Renal pelvis (tissue), 4 donors: Measurements from ENCODE around the gene BYSL. TPM values are rescaled to one million over a fixed set of nuclear protein-coding genes. Genes with fewer than 3 reads are reported as not detected.

Experiments used
- DNase-seq: peaks from one replicate; pipeline ENCODE4 v3.0.0-alpha.2; 2013
- polyA plus RNA-seq, 3 donors: library from polyadenylated mRNA; unstranded; fragments of 120-200 nt; gene quantifications; one replicate each; pipeline ENCODE4 v1.2.1, GENCODE V29; 2013; ENCODE audit not compliant: insufficient read length in 3 of 3

BYSL gene
- polyA plus RNA-seq, 3 donors = 27.9 to 34.0 (median 29.4) TPM

GRCh38 chr6:41900861-41901260 is 20.4 kb upstream of the BYSL start:
- no peak for DNase-seq

- no peak for DNase-seq
Measured at GRCh38 chr6:41901882-41902519, 19.3 kb upstream of the BYSL start.

DNA sequence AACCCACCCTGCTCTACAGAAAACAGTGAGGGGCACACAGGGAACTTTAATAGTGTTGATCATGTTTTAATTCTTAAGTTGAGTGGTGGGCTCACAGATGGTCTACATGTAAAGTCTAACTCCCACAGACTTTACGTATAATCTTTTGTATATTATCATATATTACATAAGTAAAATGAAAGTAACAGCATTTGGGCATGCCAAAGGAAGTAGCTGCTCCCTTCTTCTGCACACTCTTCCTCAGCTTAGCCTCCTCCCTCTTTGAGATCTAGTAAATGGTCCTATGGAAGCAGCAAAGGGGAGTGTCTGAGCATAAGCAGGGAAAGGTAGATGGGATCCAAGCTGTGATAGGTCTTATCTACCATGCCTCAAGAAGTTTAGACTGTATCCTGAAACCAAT is 11.6 kb upstream of the BYSL start:
- DNase-seq = no peak

DNA sequence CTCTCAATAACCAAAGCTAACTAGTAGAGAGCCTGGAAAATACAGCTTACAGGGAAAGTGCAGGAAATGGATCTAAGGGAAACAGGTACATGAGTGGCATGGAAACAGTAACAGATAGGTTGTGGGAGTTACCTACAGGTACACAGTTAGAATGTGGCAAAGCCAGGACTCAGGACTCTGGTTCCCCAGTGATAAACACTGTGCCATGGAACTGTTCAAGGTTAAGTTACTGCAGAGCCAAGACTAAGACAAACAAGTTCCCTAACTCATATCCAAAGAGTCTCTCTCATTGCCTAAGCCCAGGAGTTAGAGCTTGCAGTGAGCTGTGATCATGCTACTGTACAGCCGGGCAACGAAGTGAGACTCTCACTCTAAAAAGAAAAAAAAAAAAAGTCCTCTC is 7.0 kb upstream of the BYSL start:
- DNase-seq = no peak

DNA sequence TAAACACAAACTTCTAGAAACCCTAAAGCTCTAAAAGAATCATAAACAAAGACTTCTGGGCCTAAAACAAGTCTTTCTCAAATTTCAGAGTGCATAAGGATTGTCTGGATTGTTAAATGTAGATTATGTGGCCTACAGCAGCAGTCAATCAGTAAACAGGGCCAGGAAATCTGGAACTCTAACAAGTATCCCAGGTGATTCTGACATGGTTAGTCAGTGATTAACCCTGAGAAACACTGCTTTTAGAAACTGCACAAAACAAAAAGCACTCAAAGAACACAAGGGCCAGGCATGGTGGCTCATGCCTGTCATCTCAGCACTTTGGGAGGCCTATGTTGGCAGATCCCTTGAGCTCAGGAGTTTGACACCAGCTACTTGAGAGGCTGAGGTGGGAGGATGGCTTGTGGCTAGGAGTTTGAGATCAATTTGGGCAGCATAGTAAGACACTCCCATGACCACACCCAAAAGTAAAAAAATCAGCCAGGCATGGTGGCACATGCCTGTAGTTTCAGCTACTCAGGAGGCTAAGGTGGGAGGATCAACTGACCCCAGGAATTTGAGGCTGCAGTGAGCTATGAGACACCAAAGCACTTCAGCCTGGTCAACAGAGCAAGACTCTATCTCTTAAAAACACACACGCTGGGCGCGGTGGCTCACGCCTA is 6.3 kb upstream of the BYSL start:
- no peak for DNase-seq

DNA sequence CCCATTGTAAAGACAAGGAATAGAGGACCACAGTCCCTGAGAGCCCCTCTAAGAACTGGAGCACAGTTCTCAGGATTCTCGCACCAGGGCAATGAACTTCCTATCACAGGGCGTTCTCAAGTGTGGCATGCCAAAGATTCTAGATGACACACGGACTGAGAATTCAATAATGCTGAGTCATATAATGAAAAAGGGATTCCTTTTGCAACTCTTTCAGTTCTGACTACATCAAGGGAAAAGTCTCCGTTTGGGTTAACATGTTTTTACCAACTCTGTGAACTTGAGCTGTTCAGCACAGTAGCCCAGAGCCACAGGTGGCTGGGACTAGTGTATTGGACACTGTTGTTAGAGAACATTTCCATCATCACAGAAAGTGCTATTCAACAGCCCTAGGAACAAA is 3.8 kb upstream of the BYSL start:
- no peak for DNase-seq

DNA sequence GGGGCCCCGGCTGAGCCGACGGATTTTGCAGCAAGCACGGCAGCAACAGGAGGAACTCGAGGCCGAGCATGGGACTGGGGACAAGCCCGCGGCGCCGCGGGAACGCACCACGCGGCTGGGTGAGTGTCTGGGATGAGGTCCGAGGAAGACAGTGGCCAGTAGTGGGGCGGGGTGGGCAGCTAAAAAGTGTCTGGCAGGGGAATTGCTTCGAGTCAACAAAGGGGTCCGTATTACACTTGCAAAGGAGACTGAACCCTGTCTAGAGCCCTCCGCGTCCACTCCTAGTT is 356 bp downstream of the BYSL start:
- DNase-seq = no peak

- no peak for DNase-seq
Measured at GRCh38 chr6:41922154-41922553, 855 bp downstream of the BYSL start.

- DNase-seq = no peak
Measured at GRCh38 chr6:41927253-41927652, 6.0 kb downstream of the BYSL start.

- no peak for DNase-seq
Measured at GRCh38 chr6:41929924-41930323, 8.6 kb downstream of the BYSL start.

DNA sequence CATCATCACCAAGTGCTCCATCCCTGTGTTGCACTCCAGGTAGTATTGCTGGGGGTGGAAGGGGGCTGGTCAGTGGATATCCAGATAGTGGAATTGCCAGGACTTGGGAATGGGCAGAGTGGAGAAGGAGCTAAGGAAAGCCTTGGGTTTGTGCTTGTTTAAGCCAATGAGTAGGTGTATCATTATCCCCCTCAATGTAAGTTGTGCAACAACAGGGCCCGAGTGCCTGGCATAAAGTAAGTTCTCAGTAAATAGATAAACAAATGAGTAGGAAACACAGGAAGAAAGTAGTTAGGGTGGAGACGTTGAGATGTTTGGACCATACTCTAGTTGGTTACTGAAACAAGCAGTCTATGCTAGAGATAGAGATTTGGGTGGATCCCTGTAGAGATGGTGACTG is 10.5 kb downstream of the BYSL start:
- no peak for DNase-seq

GRCh38 chr6:41932378-41932777 is 11.1 kb downstream of the BYSL start:
- DNase-seq = no peak

DNA sequence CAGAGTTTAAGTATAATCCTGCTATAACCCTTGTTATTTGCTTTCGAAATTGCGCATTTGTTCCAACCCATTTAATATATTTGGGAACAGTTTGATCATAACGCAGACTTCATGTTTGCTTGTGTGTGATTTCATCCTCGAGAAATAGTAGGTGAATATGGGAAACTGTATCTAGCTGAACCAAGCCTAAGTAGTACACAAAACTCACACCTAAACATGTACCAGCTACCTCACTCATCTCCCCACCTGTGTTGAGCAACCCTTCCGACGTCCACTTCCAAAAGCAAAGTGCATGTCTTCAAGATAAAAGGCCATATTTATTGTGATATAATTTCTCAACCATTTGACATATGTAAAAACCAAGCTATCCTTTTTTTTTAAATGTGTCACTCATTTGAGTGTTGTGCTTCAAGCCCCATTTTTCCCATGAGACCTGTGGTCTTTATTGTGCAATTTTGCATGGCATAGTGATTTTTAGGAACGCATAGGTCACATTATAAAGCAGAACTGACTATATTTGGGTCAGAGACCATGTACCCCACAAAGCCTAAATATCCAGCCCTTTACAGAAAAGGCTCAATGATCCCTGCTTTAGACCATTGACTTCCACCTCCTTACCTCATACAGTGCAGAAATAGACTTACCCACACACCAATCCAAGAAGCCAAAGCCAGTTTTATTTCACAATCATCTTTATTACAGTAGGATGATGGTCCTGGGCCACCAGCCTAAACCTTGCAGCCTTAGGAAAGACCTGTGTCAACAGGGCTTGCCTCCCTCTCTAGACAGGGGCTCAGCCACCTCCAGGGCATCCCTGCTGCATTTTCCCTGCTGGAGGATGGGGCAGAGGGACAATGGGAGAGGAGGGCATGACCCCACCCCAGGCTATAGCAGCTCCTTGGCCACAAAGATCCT is 13.2 kb downstream of the BYSL start:
- DNase-seq = no peak

DNA sequence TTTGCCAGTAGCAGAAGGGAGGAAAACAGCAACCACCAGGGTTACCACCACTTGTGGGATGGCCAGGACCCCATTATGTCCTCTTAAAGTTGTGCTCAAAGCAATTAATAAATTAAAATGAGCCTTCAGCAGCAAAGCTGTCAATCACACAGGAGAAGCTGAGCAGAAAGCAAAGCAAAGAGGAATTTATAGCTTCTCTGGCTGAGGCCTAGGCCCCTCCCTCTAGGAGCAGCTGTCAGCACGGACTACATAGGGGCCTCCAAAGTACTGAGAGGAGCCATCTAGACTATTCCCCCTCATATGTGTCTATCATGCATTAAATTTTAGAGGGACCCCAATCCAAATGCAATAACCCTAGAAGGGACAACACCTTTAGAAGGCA is 13.9 kb downstream of the BYSL start:
- no peak for DNase-seq

- DNase-seq = no peak
Measured at GRCh38 chr6:41935685-41936072, 14.4 kb downstream of the BYSL start.

DNA sequence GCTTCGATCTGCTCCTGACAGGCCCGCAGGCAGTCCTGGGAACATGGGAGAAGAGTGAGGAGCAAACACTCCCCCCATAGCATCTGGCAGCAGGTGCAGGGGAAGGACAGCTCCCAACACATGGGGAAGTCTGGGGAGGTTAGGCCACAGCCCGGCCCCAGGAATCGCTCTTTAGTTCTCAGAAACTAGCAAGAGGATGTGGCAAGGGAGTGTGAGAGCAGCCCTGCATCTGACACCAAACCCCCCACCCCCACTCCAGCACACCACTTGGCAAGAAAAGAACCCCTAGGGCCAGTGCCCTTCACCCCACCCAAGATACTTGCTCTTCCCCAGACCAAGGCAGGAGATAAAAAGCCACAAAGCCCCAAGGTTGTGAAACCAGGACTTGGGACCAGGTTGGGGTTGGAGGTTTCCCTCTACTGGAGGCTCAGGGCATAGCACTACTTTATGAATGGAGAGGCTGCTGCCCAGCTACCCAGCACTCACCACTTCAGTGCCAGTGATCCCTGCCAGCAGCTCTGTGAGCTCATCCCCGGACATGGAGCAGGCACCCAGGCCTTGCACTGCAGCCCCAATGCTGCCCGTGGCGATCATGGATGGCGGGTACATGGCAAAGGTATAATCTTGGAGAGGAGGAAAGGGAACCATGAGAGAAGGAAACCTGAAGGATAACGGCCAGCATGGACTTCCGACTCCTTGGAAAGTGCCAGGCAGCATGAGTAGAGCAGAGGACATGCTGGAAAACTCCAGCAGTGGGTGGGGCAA is 15.0 kb downstream of the BYSL start:
- no peak for DNase-seq

DNA sequence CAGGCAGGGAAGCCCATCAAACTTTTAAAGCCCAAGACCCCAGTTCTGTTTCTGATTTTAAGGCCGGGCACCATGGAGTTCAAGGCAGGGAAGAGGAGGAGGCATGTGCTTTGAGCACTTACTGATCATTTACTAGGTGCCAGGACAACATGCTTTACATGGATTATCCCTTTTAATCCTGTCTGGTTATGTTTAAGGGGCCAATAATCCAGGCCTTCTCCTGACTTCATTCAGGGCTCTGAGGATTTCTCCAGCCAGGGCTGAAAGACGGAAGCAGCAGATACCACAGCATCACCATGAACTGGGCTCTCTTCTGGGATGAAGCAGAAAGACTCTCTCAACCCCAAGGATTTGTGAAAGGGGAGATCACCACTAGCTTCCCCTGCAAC is 16.2 kb downstream of the BYSL start:
- no peak for DNase-seq

DNA sequence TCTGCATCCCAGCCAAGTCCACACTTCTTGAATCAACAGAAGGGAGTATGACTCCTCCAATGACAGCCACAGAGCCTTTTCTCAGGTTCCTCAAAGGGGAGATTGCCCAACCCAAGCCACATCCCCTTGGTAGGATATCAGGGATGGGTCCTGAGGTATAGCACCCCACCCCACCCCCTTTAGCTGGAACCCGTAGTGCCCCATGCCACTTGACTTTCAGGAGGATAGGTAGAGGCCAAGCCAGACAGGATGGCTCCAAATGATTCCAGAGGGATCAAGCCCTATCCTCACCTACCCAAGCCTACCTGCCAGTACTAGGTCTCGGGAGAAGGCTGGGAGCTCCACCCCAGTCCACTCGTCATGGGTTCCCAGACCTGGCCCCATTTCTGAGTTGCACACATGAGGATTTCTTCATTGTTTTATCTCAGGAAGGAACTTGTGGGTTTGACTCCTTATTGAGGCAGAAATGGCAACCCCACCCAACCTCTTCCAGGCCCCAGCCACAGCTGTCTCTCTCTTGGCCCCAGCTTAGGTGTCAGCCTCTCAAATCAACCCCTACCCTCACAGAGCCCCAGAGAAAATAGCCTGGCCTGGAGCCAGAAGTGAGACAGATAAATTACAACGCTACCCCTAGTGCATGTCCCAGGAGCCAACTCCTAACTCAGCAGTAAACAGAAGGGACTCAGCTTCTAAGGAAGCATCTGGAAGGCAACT is 16.7 kb downstream of the BYSL start:
- DNase-seq = no peak

DNA sequence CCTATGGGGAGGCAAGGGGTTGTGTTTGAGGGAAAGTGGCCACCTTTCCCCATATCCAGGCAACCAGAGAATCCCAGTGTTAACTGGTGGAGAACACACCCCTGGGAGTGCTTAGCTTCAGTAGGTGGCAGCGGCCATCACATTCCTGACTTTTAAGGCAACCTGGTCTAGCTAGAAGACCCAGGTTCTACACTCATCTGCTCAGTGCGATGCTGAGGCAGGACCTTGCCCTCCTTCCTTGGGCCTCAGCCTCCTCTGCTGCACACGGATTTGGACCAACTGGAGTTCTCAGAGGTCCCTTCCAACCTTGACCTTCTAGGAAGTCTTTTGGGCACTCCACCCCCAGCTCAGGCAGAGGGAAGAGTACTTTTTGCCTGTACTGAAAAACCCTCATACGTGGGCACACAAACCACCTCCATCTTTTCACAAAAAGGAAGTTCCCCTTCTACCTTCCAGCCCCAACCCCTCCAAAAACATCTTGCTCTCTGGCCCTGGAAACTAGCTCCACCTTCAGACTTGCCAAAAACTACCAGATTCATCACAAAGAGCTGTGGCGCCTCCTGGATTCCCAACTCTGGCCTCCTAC is 17.4 kb downstream of the BYSL start:
- DNase-seq = no peak

DNA sequence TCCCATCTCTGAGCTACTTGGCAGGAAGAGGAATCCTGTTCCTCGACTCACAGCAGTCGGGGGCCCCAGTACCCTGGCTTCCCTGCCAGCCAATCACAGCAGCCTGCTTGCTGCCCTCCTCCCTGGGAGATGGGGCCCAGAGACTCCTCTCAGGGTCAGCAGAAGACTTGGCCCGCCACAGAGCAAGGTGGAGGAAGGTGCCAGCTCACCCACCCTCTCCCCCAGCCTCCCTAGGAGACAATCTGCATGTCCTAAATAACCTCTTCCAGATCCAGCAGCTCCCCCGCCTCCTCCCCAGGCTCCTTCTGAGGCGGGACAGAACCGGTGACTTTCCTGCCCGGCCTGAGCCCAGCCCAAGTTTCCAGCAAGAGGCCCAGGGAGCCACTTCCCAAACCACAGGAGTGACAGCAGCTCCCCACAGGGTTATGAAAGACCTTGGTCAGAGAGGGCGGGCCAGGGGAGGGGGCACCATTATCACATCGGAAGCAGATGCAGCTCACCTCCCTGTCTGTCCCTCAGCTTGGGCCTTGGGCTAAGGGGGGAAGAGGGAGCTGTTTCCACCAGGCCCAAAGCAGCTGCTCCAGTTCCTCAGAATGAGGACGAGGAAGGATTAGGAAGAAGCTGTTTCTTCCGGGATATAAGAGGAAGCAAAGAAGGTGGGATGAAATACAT is 18.0 kb downstream of the BYSL start:
- DNase-seq = no peak
